IMR-90 (cell line): ENCODE data around the gene NTRK2. TPM values are rescaled to one million over a fixed set of nuclear protein-coding genes. Genes with fewer than 3 reads are reported as not detected.

ENCODE experiments used
- ATAC-seq: fragments of 200-7000 bp; cut with Tn5 transposase; 2 replicates; pipeline ENCODE4 v1.9.1; 2020; ENCODE audit warnings: low read depth, mild to moderate bottlenecking, moderate library complexity
- BruUV-seq: library from RNA; stranded (reverse); fragments of 400-500 nt; replicated peaks from 2 replicates; lab custom pipeline; 2021; lab: Mats Ljungman, UMichigan
- CTCF ChIA-PET: fragments of 300-600 bp; formaldehyde crosslinking; extraction: SDS; loops from one replicate; lab custom pipeline; 2021; ENCODE audit warnings: antibody characterized with exemption; lab: Yijun Ruan, JAX
- POLR2A ChIA-PET: fragments of 300-600 bp; sonication (Branson Sonifier 250); formaldehyde crosslinking; loops from one replicate; lab custom pipeline; 2022; ENCODE audit warnings: antibody characterized with exemption; ENCODE audit not compliant: unreplicated experiment; lab: Charles Lee
- DNase-seq: peaks from one replicate; pipeline ENCODE4 v3.0.0; 2013
- H2AFZ ChIP-seq: replicated peaks from 2 replicates; pipeline ENCODE3; 2013; ENCODE audit warnings: low read length, mild to moderate bottlenecking; ENCODE audit not compliant: poor library complexity
- H2AK5ac ChIP-seq: 2 replicates; pipeline ENCODE4 v1.6.1; 2013; ENCODE audit warnings: low read depth, low read length, inconsistent platforms
- H2AK9ac ChIP-seq: replicated peaks from 2 replicates; pipeline ENCODE3; 2013; ENCODE audit warnings: mild to moderate bottlenecking, low read depth, low read length, moderate library complexity; ENCODE audit not compliant: poor library complexity
- H2BK120ac ChIP-seq: 2 replicates; pipeline ENCODE4 v1.6.1; 2013; ENCODE audit warnings: low read depth, low read length, inconsistent platforms
- H2BK15ac ChIP-seq: 3 replicates; pipeline ENCODE4 v1.6.1; 2013; ENCODE audit warnings: low read depth, low read length, inconsistent platforms
- H2BK20ac ChIP-seq: 2 replicates; pipeline ENCODE4 v1.6.1; 2013; ENCODE audit warnings: low read depth, mild to moderate bottlenecking, inconsistent platforms, low read length, moderate library complexity
- H2BK5ac ChIP-seq: 2 replicates; pipeline ENCODE4 v1.6.1; 2013; ENCODE audit warnings: mild to moderate bottlenecking, low read depth, low read length, inconsistent platforms; ENCODE audit not compliant: poor library complexity, severe bottlenecking
- H3K14ac ChIP-seq: replicated peaks from 2 replicates; pipeline ENCODE4 v1.6.1; 2013; ENCODE audit warnings: low read depth, low read length, inconsistent platforms
- H3K18ac ChIP-seq: 2 replicates; pipeline ENCODE4 v1.6.1; 2013; ENCODE audit warnings: low read depth, low read length, control low read depth
- H3K23ac ChIP-seq: 2 replicates; pipeline ENCODE4 v1.6.1; 2013; ENCODE audit warnings: low read depth, low read length, inconsistent platforms
- H3K27ac ChIP-seq: 2 replicates; pipeline ENCODE4 v1.5.1; 2013; ENCODE audit warnings: mild to moderate bottlenecking, control low read depth, low read length; ENCODE audit not compliant: insufficient read depth
- H3K27me3 ChIP-seq: 2 replicates; pipeline ENCODE4 v1.6.1; 2013; ENCODE audit warnings: low read length; ENCODE audit not compliant: control insufficient read depth, insufficient read depth
- H3K36me3 ChIP-seq: 2 replicates; pipeline ENCODE4 v1.6.1; 2013; ENCODE audit warnings: low read length, mixed read lengths; ENCODE audit not compliant: control insufficient read depth, insufficient read depth
- H3K4ac ChIP-seq: 2 replicates; pipeline ENCODE4 v1.6.1; 2013; ENCODE audit warnings: low read depth, low read length, inconsistent platforms
- H3K4me1 ChIP-seq: 2 replicates; pipeline ENCODE4 v1.6.1; 2013; ENCODE audit warnings: low read length, mixed read lengths; ENCODE audit not compliant: control insufficient read depth, insufficient read depth
- H3K4me2 ChIP-seq: 2 replicates; pipeline ENCODE4 v1.6.1; 2013; ENCODE audit warnings: low read depth, mild to moderate bottlenecking, control low read depth, low read length, moderate library complexity
- H3K4me3 ChIP-seq: 2 replicates; pipeline ENCODE4 v1.5.1; 2013; ENCODE audit warnings: low read depth, mild to moderate bottlenecking, control low read depth, low read length, moderate library complexity; ENCODE audit not compliant: insufficient read depth
- H3K56ac ChIP-seq: 2 replicates; pipeline ENCODE4 v1.6.1; 2013; ENCODE audit warnings: low read length, inconsistent platforms; ENCODE audit not compliant: insufficient read depth; ENCODE audit errors: extremely low read depth
- H3K79me1 ChIP-seq, 2 experiments: 2 replicates each; pipeline ENCODE4 v1.6.1; 2013; ENCODE audit warnings: low read length in 2 of 2, inconsistent platforms in 1 of 2, low read depth in 1 of 2
- H3K9ac ChIP-seq: 2 replicates; pipeline ENCODE4 v1.6.1; 2013; ENCODE audit warnings: low read depth, low read length, control low read depth
- H3K9me1 ChIP-seq: 2 replicates; pipeline ENCODE4 v1.6.1; 2013; ENCODE audit warnings: low read length, inconsistent platforms; ENCODE audit not compliant: insufficient read depth
- H3K9me3 ChIP-seq: 2 replicates; pipeline ENCODE4 v1.6.1; 2013; ENCODE audit warnings: low read length; ENCODE audit not compliant: control insufficient read depth, insufficient read depth
- H4K20me1 ChIP-seq: 2 replicates; pipeline ENCODE4 v1.6.1; 2013; ENCODE audit warnings: low read length, inconsistent platforms; ENCODE audit not compliant: insufficient read depth
- H4K5ac ChIP-seq: 2 replicates; pipeline ENCODE4 v1.6.1; 2013; ENCODE audit warnings: mild to moderate bottlenecking, low read depth, low read length, control low read depth
- H4K8ac ChIP-seq, 2 experiments: 2 replicates each; pipeline ENCODE4 v1.6.1; 2013; ENCODE audit warnings: low read depth in 2 of 2, low read length in 2 of 2, control low read depth in 1 of 2, inconsistent platforms in 1 of 2
- H4K91ac ChIP-seq: 2 replicates; pipeline ENCODE4 v1.6.1; 2013; ENCODE audit warnings: low read depth, low read length, inconsistent platforms; ENCODE audit not compliant: insufficient read depth
- BHLHE40 ChIP-seq: fragments of 150-350 bp; IDR thresholded peaks from 2 replicates; pipeline ENCODE4 v1.6.1; 2016; ENCODE audit warnings: mild to moderate bottlenecking, low read depth, low read length
- CEBPB ChIP-seq: IDR thresholded peaks from 2 replicates; pipeline ENCODE4 v1.6.1; 2012; ENCODE audit warnings: low read depth, low read length, improper control_type of control experiment
- CHD1 ChIP-seq: IDR thresholded peaks from 2 replicates; pipeline ENCODE4 v1.6.1; 2012; ENCODE audit warnings: low read depth, low read length, improper control_type of control experiment
- FOS ChIP-seq: fragments of 150-350 bp; IDR thresholded peaks from 2 replicates; pipeline ENCODE4 v1.6.1; 2016; ENCODE audit warnings: low read depth, low read length
- MAFK ChIP-seq: IDR thresholded peaks from 2 replicates; pipeline ENCODE4 v1.6.1; 2012; ENCODE audit warnings: low read depth, low read length, improper control_type of control experiment
- MAZ ChIP-seq: IDR thresholded peaks from 2 replicates; pipeline ENCODE4 v1.6.1; 2012; ENCODE audit warnings: low read depth, mild to moderate bottlenecking, low read length, improper control_type of control experiment, moderate library complexity, borderline replicate concordance
- MXI1 ChIP-seq: IDR thresholded peaks from 2 replicates; pipeline ENCODE4 v1.6.1; 2012; ENCODE audit warnings: low read depth, mild to moderate bottlenecking, low read length, moderate library complexity, borderline replicate concordance
- NFE2L2 ChIP-seq: fragments of 150-350 bp; IDR thresholded peaks from 2 replicates; pipeline ENCODE4 v1.6.1; 2016; ENCODE audit warnings: low read depth, mild to moderate bottlenecking, low read length
- POLR2A ChIP-seq: IDR thresholded peaks from 2 replicates; pipeline ENCODE4 v1.6.1; 2012; ENCODE audit warnings: mild to moderate bottlenecking, low read depth, low read length
- RCOR1 ChIP-seq: IDR thresholded peaks from 2 replicates; pipeline ENCODE4 v1.6.1; 2012; ENCODE audit warnings: mild to moderate bottlenecking, low read length, improper control_type of control experiment; ENCODE audit not compliant: insufficient replicate concordance
- RFX5 ChIP-seq: IDR thresholded peaks from 2 replicates; pipeline ENCODE4 v1.8.0; 2012; ENCODE audit warnings: low read depth, mild to moderate bottlenecking, low read length, moderate library complexity
- SMC3 ChIP-seq: fragments of 150-350 bp; IDR thresholded peaks from 2 replicates; pipeline ENCODE4 v1.6.1; 2016; ENCODE audit warnings: low read depth, mild to moderate bottlenecking, antibody characterized with exemption, low read length, moderate library complexity
- dilution Hi-C: fragments of 300-500 bp; cut with HindIII; formaldehyde crosslinking; loops from one replicate; pipeline ENCODE4 v1.14.3; 2018; ENCODE audit warnings: low sequenced_read_pairs; ENCODE audit not compliant: unreplicated experiment
- in situ Hi-C: fragments of 300-500 bp; cut with MboI; formaldehyde crosslinking; loops from 3 replicates; pipeline ENCODE4 v1.14.3; 2019; ENCODE audit warnings: low sequenced_read_pairs, inconsistent platforms, mixed read lengths
- intact Hi-C: fragments of 100-400 bp; cut with micrococcal nuclease; formaldehyde crosslinking; loops from 2 replicates; pipeline ENCODE4 v1.10.0; 2022
- polyA plus RNA-seq, 3 experiments: library from polyadenylated mRNA; depleted of rRNA; stranded (reverse); fragments of >200 nt; gene quantifications; 2 replicates each; pipeline ENCODE4 v1.2.3, GENCODE V29; 2012; ENCODE audit warnings: low replicate concordance in 1 of 3
- total RNA-seq: library from RNA; depleted of rRNA; stranded (reverse); fragments of >200 nt; gene quantifications from 2 replicates; pipeline ENCODE4 v1.2.3, GENCODE V29; 2012
- TF ChIP-seq, protein P1 (sequence below): conservative IDR thresholded peaks from 2 replicates; pipeline ENCODE4 v1.5.1; 2012; ENCODE audit warnings: mild to moderate bottlenecking, low read depth, low read length, improper control_type of control experiment
- TF ChIP-seq, protein P2 (sequence below): fragments of 150-350 bp; IDR thresholded peaks from 2 replicates; pipeline ENCODE4 v1.6.1; 2016; ENCODE audit warnings: low read depth, mild to moderate bottlenecking, low read length, moderate library complexity, borderline replicate concordance

Gene NTRK2
- total and polyA plus RNA-seq, 2 of the 4 experiments (the other 2 are of a cell fraction), result under 0.01 to 0.02 TPM

GRCh38 chr9:84808416-84808815 is 138.9 kb downstream of the NTRK2 start:
- Histone ChIP-seq H4K8ac (no peak overlapping the region), H2AK9ac (no peak overlapping the region), H3K9me1 (no peaks in the 10 kb centered on the region), H3K36me3 (no peaks in the 10 kb centered on the region), H3K9ac (no peak overlapping the region), H3K56ac (no peak overlapping the region), H3K79me1 (no peaks in the 10 kb centered on the region), H4K91ac (no peak overlapping the region), H3K4me1 (no peaks in the 10 kb centered on the region), H2BK20ac (no peak overlapping the region), H4K20me1 (no peaks in the 10 kb centered on the region), H2AFZ (no peak overlapping the region), H3K27ac (no peak overlapping the region), H3K4me3 (no peak overlapping the region), H3K4me2 (no peak overlapping the region), H2AK5ac (no peak overlapping the region), H2BK15ac (no peak overlapping the region), H3K18ac (no peak overlapping the region), H4K5ac (no peak overlapping the region), H3K23ac (no peak overlapping the region), H3K27me3 (no peaks in the 10 kb centered on the region), H3K14ac (no peak overlapping the region), H2BK5ac (no peak overlapping the region), H3K4ac (no peak overlapping the region), H2BK120ac (no peak overlapping the region), H3K9me3 (no peaks in the 10 kb centered on the region)
- CTCF ChIA-PET, result no interaction called here
- intact Hi-C loops (no loop called here), dilution Hi-C loops (no loop called here), in situ Hi-C loops (no loop called here)
- ATAC-seq, result no peak
- TF ChIP-seq MAZ (no peak), CEBPB (no peak), MAFK (no peak), FOS (no peak), RCOR1 (no peak), NFE2L2 (no peak), POLR2A (no peak), CHD1 (no peak), SMC3 (no peak), BHLHE40 (no peak), MXI1 (no peak), RFX5 (no peak)
- TF ChIP-seq, protein P1, sequence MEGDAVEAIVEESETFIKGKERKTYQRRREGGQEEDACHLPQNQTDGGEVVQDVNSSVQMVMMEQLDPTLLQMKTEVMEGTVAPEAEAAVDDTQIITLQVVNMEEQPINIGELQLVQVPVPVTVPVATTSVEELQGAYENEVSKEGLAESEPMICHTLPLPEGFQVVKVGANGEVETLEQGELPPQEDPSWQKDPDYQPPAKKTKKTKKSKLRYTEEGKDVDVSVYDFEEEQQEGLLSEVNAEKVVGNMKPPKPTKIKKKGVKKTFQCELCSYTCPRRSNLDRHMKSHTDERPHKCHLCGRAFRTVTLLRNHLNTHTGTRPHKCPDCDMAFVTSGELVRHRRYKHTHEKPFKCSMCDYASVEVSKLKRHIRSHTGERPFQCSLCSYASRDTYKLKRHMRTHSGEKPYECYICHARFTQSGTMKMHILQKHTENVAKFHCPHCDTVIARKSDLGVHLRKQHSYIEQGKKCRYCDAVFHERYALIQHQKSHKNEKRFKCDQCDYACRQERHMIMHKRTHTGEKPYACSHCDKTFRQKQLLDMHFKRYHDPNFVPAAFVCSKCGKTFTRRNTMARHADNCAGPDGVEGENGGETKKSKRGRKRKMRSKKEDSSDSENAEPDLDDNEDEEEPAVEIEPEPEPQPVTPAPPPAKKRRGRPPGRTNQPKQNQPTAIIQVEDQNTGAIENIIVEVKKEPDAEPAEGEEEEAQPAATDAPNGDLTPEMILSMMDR, result no peak
- TF ChIP-seq, protein P2, sequence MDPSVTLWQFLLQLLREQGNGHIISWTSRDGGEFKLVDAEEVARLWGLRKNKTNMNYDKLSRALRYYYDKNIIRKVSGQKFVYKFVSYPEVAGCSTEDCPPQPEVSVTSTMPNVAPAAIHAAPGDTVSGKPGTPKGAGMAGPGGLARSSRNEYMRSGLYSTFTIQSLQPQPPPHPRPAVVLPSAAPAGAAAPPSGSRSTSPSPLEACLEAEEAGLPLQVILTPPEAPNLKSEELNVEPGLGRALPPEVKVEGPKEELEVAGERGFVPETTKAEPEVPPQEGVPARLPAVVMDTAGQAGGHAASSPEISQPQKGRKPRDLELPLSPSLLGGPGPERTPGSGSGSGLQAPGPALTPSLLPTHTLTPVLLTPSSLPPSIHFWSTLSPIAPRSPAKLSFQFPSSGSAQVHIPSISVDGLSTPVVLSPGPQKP, result no peak
- no peak for DNase-seq
- no TSS peak for BruUV-seq
- POLR2A ChIA-PET, result no interaction called here
